Endothelial cell (in vitro differentiated cells): ENCODE results near the gene ASAP2. TPM values are rescaled to one million over a fixed set of nuclear protein-coding genes. Genes with fewer than 3 reads are reported as not detected.

Source experiments
- DNase-seq: peaks from one replicate; pipeline ENCODE4 v3.0.0; 2021; ENCODE audit warnings: low spot score
- H3K27ac Mint-ChIP-seq: one replicate; pipeline ENCODE4 v1.8.0; 2021; ENCODE audit warnings: mixed read lengths, inconsistent platforms; ENCODE audit not compliant: unreplicated experiment
- H3K27me3 Mint-ChIP-seq: one replicate; pipeline ENCODE4 v1.8.0; 2021; ENCODE audit warnings: mild to moderate bottlenecking, moderate library complexity, mixed read lengths, inconsistent platforms; ENCODE audit not compliant: unreplicated experiment
- H3K36me3 Mint-ChIP-seq: one replicate; pipeline ENCODE4 v1.8.0; 2021; ENCODE audit warnings: mild to moderate bottlenecking, low read depth, mixed read lengths, inconsistent platforms; ENCODE audit not compliant: unreplicated experiment
- H3K4me1 Mint-ChIP-seq: one replicate; pipeline ENCODE4 v1.8.0; 2021; ENCODE audit warnings: mild to moderate bottlenecking, mixed read lengths, inconsistent platforms; ENCODE audit not compliant: unreplicated experiment
- H3K4me3 Mint-ChIP-seq: one replicate; pipeline ENCODE4 v1.8.0; 2021; ENCODE audit warnings: mild to moderate bottlenecking, mixed read lengths, inconsistent platforms; ENCODE audit not compliant: unreplicated experiment
- H3K9me3 Mint-ChIP-seq: one replicate; pipeline ENCODE4 v1.8.0; 2021; ENCODE audit warnings: mixed read lengths, inconsistent platforms; ENCODE audit not compliant: unreplicated experiment
- CTCF ChIP-seq: fragments of 200-600 bp; sonication (generic); IDR thresholded peaks from one replicate; pipeline ENCODE4 v1.5.0; 2021; ENCODE audit warnings: antibody characterized with exemption; ENCODE audit not compliant: unreplicated experiment
- total RNA-seq: library from RNA; stranded (reverse); fragmentation: NEBNext Ultra II Directional; extraction: Animal tissue kit (Norgen Biotek cat#: 25700); gene quantifications from one replicate; pipeline ENCODE4 v1.2.1, GENCODE V29; 2021; ENCODE audit not compliant: unreplicated experiment

ASAP2 gene
- total RNA-seq, 1 donor from 2014 or later: 31.8 TPM

GRCh38 chr2:9237831-9238230 is 31.2 kb downstream of the ASAP2 start:
- Mint-ChIP-seq H3K36me3 (peaks cover 10% of the 10 kb centered on the region), H3K4me1 (peaks cover 61% of the 10 kb centered on the region), H3K9me3 (no peaks in the 10 kb centered on the region), H3K27me3 (peaks cover 8% of the 10 kb centered on the region), H3K4me3 (no peak overlapping the region), H3K27ac (no peak overlapping the region)
- DNase-seq: no peak
- no peak for TF ChIP-seq CTCF

GRCh38 chr2:9238591-9239326 is 32.1 kb downstream of the ASAP2 start:
- DNase-seq: no peak
- no peak overlapping the region for H3K4me3 Mint-ChIP-seq
- H3K36me3 Mint-ChIP-seq: peaks cover 10% of the 10 kb centered on the region
- TF ChIP-seq CTCF: no peak
- H3K4me1 Mint-ChIP-seq: peaks cover 52% of the 10 kb centered on the region
- no peaks in the 10 kb centered on the region for H3K9me3 Mint-ChIP-seq
- H3K27ac Mint-ChIP-seq: no peak overlapping the region
- peaks cover 8% of the 10 kb centered on the region for H3K27me3 Mint-ChIP-seq

- no peak for DNase-seq
- peaks cover 45% of the 10 kb centered on the region for H3K4me1 Mint-ChIP-seq
- peaks cover 5% of the 10 kb centered on the region for H3K27me3 Mint-ChIP-seq
- no peaks in the 10 kb centered on the region for H3K9me3 Mint-ChIP-seq
- H3K27ac Mint-ChIP-seq: no peak overlapping the region
- no peak for TF ChIP-seq CTCF
- peaks cover 10% of the 10 kb centered on the region for H3K36me3 Mint-ChIP-seq
- no peak overlapping the region for H3K4me3 Mint-ChIP-seq
Measured at GRCh38 chr2:9239616-9240015, 33.0 kb downstream of the ASAP2 start.

GRCh38 chr2:9240745-9241144 is 34.1 kb downstream of the ASAP2 start:
- DNase-seq: no peak
- Mint-ChIP-seq H3K36me3 (peaks cover 10% of the 10 kb centered on the region), H3K9me3 (no peaks in the 10 kb centered on the region), H3K27me3 (peaks cover 5% of the 10 kb centered on the region), H3K27ac (no peak overlapping the region), H3K4me1 (peaks cover 34% of the 10 kb centered on the region), H3K4me3 (no peak overlapping the region)
- no peak for TF ChIP-seq CTCF

GRCh38 chr2:9241233-9241632 is 34.6 kb downstream of the ASAP2 start:
- no peak for TF ChIP-seq CTCF
- H3K27me3 Mint-ChIP-seq: peaks cover 3% of the 10 kb centered on the region
- peaks cover 29% of the 10 kb centered on the region for H3K4me1 Mint-ChIP-seq
- peaks cover 7% of the 10 kb centered on the region for H3K36me3 Mint-ChIP-seq
- no peak overlapping the region for H3K27ac Mint-ChIP-seq
- no peak overlapping the region for H3K4me3 Mint-ChIP-seq
- H3K9me3 Mint-ChIP-seq: no peaks in the 10 kb centered on the region
- DNase-seq: no peak
